ENCODE data around the gene SLC27A5.

DNA sequence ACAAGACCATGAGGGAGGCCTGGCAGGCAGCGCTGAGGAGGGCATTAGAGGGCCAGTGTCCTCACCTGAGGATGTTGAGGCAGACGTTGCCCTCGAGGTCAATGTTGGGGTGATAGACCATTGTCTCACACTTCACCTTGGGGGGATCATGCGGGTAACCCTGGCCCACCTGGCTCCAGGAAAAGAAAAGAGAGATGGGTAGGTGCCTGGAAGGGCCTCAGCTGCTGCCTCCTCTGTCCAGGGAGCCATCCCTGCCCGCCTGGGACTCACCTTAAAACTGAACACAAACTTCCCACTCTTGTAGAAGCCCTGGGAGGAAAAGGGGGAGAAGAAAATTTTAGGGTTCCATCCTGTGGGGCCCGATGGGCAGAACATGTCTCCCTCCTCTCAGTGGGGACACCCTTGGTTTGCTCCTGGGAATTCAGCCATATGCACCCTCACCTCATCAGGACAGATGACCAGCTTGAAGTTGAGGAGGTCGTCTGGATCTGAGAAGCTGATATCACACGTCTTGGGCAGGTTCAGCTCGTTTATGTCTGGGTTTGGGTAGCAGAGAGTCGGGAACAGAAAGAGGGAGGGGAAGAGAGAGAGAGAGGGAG lies 44.9 kb upstream of the SLC27A5 start:
- TF ChIP-seq POLR2A (IDR thresholded peaks at IDR 0.05), result no peak
- TF ChIP-seq, protein P1, sequence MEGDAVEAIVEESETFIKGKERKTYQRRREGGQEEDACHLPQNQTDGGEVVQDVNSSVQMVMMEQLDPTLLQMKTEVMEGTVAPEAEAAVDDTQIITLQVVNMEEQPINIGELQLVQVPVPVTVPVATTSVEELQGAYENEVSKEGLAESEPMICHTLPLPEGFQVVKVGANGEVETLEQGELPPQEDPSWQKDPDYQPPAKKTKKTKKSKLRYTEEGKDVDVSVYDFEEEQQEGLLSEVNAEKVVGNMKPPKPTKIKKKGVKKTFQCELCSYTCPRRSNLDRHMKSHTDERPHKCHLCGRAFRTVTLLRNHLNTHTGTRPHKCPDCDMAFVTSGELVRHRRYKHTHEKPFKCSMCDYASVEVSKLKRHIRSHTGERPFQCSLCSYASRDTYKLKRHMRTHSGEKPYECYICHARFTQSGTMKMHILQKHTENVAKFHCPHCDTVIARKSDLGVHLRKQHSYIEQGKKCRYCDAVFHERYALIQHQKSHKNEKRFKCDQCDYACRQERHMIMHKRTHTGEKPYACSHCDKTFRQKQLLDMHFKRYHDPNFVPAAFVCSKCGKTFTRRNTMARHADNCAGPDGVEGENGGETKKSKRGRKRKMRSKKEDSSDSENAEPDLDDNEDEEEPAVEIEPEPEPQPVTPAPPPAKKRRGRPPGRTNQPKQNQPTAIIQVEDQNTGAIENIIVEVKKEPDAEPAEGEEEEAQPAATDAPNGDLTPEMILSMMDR (IDR thresholded peaks at IDR 0.05), result no peak

Data from prostate gland (tissue), 2 donors.